Stimulated activated CD8-positive, alpha-beta memory T cell treated with anti-CD3 and anti-CD28 coated beads, Interleukin-4, amount 100 ng/mL, for 24 hours (primary cell): ENCODE measurements around the gene FOXP2.

Source experiments
- DNase-seq: peaks from one replicate; pipeline ENCODE4 v3.0.0-alpha.2; 2020; ENCODE audit warnings: low read depth

Gene FOXP2

GRCh38 chr7:114653364-114654088 is 238.9 kb downstream of the FOXP2 start:
- no peak for DNase-seq

- DNase-seq = no peak
Observed at GRCh38 chr7:114656466-114656865, 241.9 kb downstream of the FOXP2 start.

GRCh38 chr7:114657279-114657678 is 242.7 kb downstream of the FOXP2 start:
- DNase-seq = no peak

- DNase-seq = no peak
Observed at GRCh38 chr7:114658216-114658615, 243.6 kb downstream of the FOXP2 start.

DNA sequence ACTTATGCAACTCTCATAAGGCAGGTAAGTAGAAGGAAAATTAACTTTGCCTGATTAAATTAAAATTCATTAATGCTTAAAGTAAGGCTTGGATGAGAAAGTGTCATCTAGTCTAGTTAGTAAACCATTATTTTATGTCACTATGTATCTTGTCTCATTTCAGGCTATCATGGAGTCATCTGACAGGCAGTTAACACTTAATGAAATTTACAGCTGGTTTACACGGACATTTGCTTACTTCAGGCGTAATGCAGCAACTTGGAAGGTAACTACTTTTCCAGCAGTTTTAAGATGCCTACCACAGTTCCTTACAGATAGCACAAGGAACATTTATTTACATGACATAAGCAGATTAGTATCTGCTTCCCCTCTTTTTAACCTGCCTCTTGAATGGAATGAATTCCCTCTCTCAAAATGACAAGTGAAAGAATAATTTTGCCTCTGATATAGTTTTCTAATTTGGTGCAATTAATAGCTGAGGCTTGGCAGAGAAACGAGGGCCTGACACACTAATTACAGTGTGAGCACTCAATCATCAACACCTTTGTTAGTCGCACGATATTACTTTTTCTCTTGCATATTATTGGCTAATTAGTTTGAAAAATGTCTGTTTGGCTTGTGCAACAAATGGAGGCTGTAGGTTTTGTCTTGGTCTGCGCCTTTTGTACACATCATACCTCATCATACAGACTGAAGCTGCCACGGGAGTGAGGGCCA is 245.0 kb downstream of the FOXP2 start:
- DNase-seq = no peak

DNA sequence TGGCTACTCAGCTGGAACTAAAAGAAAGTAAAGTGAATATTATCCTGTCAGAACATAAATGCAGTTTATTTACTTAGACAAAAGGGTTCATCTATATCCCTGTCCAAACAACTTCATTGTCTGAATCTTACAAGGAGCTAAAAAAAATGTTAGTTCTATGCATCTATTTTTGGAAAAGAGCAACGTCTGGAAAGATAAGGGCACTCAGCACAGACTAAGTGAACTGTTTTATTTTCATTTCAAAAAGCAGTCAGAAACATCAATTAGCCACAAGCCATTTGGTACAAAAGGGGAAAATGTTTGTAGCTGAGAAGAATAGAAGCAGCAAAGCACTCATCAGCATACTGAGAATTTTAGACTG is 245.5 kb downstream of the FOXP2 start:
- DNase-seq = no peak

- no peak for DNase-seq
Observed at GRCh38 chr7:114660753-114661152, 246.1 kb downstream of the FOXP2 start.

DNA sequence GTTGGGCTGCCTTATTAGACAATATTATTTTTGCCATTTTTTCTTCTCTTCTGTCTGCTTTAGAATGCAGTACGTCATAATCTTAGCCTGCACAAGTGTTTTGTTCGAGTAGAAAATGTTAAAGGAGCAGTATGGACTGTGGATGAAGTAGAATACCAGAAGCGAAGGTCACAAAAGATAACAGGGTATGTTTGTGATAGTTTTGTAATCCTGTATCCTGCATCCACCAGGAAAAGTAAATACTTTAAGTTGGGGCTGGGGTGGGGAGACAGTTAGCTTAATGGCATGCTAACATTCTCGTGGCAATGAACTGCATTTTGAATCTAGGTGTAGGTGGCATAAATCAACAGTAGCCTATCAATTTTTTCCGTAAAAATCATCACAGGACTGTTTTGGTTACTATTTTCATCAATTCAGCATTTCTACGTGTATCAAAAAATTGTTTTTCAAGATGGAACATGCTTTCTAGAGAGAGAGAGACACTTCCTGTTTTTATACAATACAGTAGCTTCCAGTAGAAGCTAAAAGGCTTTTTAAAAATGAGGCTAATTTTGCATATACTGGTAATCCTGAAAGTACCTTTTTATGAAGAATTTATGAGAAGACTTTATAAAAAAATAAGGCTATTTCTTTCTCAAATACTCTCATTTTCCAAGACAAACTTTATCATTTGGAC is 247.5 kb downstream of the FOXP2 start:
- no peak for DNase-seq

- DNase-seq = no peak
Observed at GRCh38 chr7:114663502-114663901, 248.9 kb downstream of the FOXP2 start.

DNA sequence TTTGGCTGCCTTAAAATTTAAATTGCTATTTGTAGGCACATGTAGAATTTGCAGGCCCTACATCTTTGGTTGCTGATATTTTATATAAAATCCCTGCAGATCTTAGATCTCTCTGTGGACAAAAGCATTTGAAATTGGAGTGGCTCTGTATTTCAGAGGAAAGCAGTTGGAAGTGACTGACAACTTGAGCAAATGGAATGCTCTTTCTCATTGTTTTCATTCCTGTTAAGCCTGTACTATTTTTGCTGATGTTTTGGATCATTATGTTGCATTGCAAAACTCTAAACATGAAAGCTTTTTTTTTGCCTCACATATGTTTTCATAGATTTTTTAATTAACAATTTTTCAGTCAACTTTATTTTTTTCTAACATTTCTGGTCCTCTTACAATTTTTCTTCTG is 256.1 kb downstream of the FOXP2 start:
- DNase-seq = no peak

GRCh38 chr7:114671563-114672123 is 257.0 kb downstream of the FOXP2 start:
- DNase-seq = no peak

GRCh38 chr7:114678116-114678515 is 263.5 kb downstream of the FOXP2 start:
- no peak for DNase-seq

DNA sequence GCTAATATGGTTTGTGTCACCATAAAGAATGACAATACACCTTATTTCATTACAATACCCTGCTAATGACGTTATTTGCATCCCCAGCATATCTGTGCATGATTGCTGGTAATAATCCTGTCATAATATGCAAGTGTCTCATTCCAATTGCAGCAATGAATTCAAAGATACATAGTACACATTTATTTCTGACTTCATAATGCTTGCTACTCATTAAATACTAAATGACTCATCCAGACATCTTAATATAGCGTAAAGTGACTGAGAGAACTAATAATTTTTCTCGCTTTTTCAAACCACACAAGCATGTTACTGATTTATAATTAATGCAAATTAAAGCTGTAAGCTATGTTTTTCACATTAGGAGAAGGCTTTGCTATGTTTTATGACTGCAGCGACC is 272.6 kb downstream of the FOXP2 start:
- DNase-seq = no peak

- DNase-seq = no peak
Observed at GRCh38 chr7:114688443-114689055, 273.9 kb downstream of the FOXP2 start.

DNA sequence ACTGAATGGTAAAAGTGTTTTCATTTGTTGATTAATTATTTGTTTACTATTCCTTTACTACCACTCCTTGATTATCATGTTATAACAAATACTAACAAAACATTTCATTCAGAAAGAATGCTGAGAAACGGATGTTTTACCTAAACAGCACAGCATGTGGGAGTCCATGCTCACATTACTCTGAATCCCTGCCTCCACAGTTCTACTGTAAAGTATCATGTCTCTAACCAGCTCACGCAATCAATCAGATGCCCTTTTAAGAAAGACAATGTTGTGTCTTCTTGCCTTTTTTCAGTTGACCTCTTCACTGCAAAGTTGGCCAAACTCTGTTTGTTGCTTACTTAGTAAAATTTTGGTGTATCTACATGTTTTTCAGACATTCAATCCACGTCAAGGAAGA is 274.8 kb downstream of the FOXP2 start:
- DNase-seq = no peak

DNA sequence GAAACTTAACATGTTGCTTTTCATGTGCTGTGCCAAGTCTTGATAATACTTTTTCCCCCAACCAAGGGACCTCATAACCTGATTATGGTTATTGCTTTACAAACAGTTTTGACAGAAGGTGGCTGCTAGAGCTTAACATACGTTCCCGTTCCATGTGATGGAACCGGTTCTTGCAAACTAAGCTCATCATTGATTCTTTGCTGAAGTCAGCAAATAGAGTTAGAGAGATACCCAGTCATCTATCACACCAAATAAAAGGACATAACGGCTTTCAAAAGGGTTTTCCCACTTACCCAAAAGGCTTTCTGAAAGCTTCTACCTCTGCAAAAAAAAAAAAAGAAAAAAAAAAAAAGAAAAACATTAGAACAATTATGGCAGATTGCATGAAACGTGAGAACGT is 277.0 kb downstream of the FOXP2 start:
- no peak for DNase-seq

GRCh38 chr7:114695182-114695581 is 280.6 kb downstream of the FOXP2 start:
- DNase-seq = no peak

DNA sequence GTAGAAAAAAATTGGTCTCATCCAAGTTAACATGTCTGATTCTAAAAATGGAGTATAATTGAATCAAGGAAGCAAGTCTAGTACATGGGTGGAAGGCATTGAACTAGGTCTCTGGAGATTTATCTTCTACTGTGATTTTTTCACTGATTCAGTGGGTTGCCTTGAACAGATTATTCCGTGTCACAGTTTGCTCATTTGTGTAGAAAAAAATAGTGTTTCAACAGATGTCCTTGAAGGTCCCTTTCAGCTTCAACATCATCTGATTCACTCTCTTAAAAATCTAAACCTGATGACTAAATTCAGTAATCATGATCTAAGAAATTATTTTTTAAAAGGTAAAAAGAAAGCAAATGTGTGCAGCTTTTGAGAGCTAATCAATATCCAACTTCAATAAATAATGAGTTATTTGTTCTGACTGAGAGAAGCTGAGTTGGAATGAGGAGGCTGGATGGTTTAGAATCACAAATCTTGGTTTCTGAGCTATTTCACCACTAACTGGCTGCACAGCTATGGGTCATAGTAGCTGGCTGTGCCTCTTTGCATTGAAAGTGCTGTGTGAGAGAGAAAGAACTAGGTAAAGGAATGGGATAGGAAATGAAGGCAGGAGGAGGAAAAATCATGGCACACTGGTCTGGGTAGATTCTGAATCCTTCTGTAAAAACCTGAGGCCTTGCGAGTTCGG is 285.8 kb downstream of the FOXP2 start:
- no peak for DNase-seq

DNA sequence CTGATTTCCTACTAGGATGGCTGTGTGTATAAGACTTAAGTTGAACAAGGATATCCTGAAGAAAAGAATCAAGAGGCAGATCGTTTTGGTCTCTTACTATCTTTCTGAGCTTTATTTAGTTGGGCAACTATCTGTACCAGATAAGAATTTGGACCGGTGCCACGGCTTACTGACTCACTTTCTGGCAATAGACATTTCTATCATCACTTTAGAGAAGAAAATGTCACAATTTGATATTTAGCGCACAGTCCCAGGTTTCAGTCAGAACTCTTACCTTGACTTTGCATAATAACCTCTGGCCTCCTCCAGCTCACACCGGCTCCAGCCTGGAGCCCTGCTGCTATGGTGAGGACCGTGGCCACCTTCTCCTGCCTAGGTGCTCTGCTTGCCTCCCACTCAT is 289.1 kb downstream of the FOXP2 start:
- no peak for DNase-seq

DNA sequence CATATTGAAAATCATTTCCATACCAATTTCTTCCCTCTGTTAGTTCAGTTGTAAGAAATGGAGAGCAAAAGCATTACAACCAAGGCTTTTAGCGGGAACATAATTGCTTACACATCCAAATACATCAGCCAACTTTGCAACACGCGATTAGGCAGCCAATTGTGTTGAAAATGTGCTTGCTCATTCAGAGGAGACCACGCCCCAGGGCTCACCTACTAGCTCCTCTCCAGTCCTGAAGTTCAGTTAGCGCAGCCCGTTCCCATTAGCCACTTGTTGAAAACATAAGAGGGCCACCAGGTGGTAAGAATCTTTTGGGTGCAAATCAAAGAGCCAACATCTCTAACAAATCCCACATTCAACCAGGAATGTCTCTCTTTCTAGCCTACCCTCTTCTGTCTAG is 294.0 kb downstream of the FOXP2 start:
- no peak for DNase-seq

DNA sequence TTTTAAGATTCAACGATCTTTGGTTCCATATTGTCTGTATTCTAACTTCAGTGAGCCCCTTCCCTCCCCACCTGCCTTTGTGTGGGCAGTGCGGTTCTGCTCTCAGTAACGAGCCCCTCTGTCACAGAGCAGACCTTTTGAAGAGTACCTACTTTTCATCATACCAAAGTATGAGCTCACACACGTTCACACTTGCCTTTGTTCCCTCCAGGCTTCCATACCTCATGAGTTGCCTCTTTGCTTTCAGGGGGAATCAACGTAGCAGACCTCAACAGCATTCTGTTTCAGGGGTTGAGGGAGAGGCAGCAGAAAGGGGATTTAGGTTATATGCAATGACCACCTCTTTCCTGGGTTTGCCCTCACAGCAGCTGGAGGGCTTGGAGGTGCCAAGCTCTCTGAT is 295.9 kb downstream of the FOXP2 start:
- no peak for DNase-seq

- no peak for DNase-seq
Observed at GRCh38 chr7:114711241-114711640, 296.6 kb downstream of the FOXP2 start.
